Natural killer cell (primary cell): ENCODE results near the gene CDH8. TPM values are rescaled to one million over a fixed set of nuclear protein-coding genes. Genes with fewer than 3 reads are reported as not detected.

Source experiments
- ATAC-seq, 3 donors: fragments of 150-1000 bp in 2 of 3; fragments of 200-7000 bp in 1 of 3; cut with Tn5 transposase; 1 replicate in 1 of 3; 2 replicates in 2 of 3; pipeline ENCODE4 v1.10.0; 2021; ENCODE audit warnings: mild to moderate bottlenecking in 2 of 3, moderate library complexity in 2 of 3
- DNase-seq, 2 donors: peaks; one replicate each; pipeline versions ENCODE4 v3.0.0 to v3.0.0-alpha.2; 2013 to 2021; ENCODE audit warnings: mixed read lengths in 1 of 2
- H3K27ac ChIP-seq: one replicate; pipeline ENCODE4 v1.5.1; 2013; ENCODE audit warnings: mild to moderate bottlenecking, low read length
- H3K27me3 ChIP-seq: one replicate; pipeline ENCODE4 v1.6.1; 2013; ENCODE audit warnings: low read length; ENCODE audit not compliant: control insufficient read depth, insufficient read depth
- H3K36me3 ChIP-seq: one replicate; pipeline ENCODE4 v1.6.1; 2013; ENCODE audit warnings: low read length; ENCODE audit not compliant: control insufficient read depth, insufficient read depth
- H3K4me1 ChIP-seq: one replicate; pipeline ENCODE4 v1.6.1; 2013; ENCODE audit warnings: low read length; ENCODE audit not compliant: control insufficient read depth, insufficient read depth
- H3K4me3 ChIP-seq: one replicate; pipeline ENCODE4 v1.5.1; 2013; ENCODE audit warnings: low read length
- H3K9me3 ChIP-seq: one replicate; pipeline ENCODE4 v1.6.1; 2013; ENCODE audit warnings: low read length; ENCODE audit not compliant: control insufficient read depth, insufficient read depth
- H3K27ac Mint-ChIP-seq, 2 donors: one replicate each; pipeline ENCODE4 v1.8.0; 2022; ENCODE audit warnings: mild to moderate bottlenecking in 2 of 2, mixed read lengths in 2 of 2, moderate library complexity in 1 of 2
- H3K27me3 Mint-ChIP-seq, 2 donors: one replicate each; pipeline ENCODE4 v1.8.0; 2022; ENCODE audit warnings: low read depth in 2 of 2, mixed read lengths in 2 of 2
- H3K36me3 Mint-ChIP-seq: one replicate; pipeline ENCODE4 v1.8.0; 2022; ENCODE audit warnings: mixed read lengths
- H3K4me1 Mint-ChIP-seq, 2 donors: one replicate each; pipeline ENCODE4 v1.8.0; 2022; ENCODE audit warnings: mixed read lengths in 2 of 2
- H3K4me3 Mint-ChIP-seq: one replicate; pipeline ENCODE4 v1.8.0; 2022; ENCODE audit warnings: mild to moderate bottlenecking, moderate library complexity, mixed read lengths
- H3K9me3 Mint-ChIP-seq, 2 donors: one replicate each; pipeline ENCODE4 v1.8.0; 2022; ENCODE audit warnings: mixed read lengths in 2 of 2
- CTCF ChIP-seq: fragments of 200-600 bp; IDR thresholded peaks from one replicate; pipeline ENCODE4 v1.8.0; 2022; ENCODE audit warnings: antibody characterized with exemption
- WGBS: methylation state at CpG from one replicate; pipeline ENCODE4 v1.1.7; 2013; ENCODE audit warnings: missing lambda C conversion rate; ENCODE audit not compliant: insufficient coverage; 5-methylcytosine and 5-hydroxymethylcytosine counted together
- intact Hi-C: fragments of 100-400 bp; cut with micrococcal nuclease; formaldehyde crosslinking; loops from one replicate; pipeline ENCODE4 v1.14.2; 2022
- total RNA-seq, 4 donors: library from RNA; stranded (reverse); fragments of 120-200 nt in 1 of 4; gene quantifications; one replicate each; pipeline versions ENCODE4 v1.2.3 to v1.2.4, GENCODE V29; 2013 to 2022

CDH8 gene
- total RNA-seq, 3 donors from 2014 or later (not counting 1 experiment from before 2014, with no cell fraction given) = not detected

- no peak overlapping the region for H3K27ac ChIP-seq
- 92% methylated on average over 2 of the region's 2 CpGs for WGBS
- Mint-ChIP-seq H3K27me3 (no peaks in the 10 kb centered on the region), H3K36me3 (no peaks in the 10 kb centered on the region), H3K4me1 (no peaks in the 10 kb centered on the region), H3K4me3 (no peak overlapping the region), H3K27ac (no peak overlapping the region), H3K9me3 (peaks cover 9 to 13% of the 10 kb centered on the region in 2 donors)
- intact Hi-C loops = no loop called here
- H3K27me3 ChIP-seq = no peaks in the 10 kb centered on the region
- H3K4me3 ChIP-seq = no peak overlapping the region
- no peak for TF ChIP-seq CTCF
- DNase-seq (no peak), ATAC-seq (no peak)
- H3K36me3 ChIP-seq = no peaks in the 10 kb centered on the region
- H3K9me3 ChIP-seq = no peaks in the 10 kb centered on the region
- no peaks in the 10 kb centered on the region for H3K4me1 ChIP-seq
Observed at GRCh38 chr16:61842666-61843065, 193.6 kb downstream of the CDH8 start.

- TF ChIP-seq CTCF = no peak
- no peak overlapping the region for H3K4me3 Mint-ChIP-seq
- Histone ChIP-seq H3K4me1 (no peaks in the 10 kb centered on the region), H3K27ac (no peak overlapping the region), H3K4me3 (no peak overlapping the region), H3K36me3 (no peaks in the 10 kb centered on the region), H3K27me3 (no peaks in the 10 kb centered on the region), H3K9me3 (no peaks in the 10 kb centered on the region)
- H3K27ac Mint-ChIP-seq = no peak overlapping the region
- no peaks in the 10 kb centered on the region for H3K27me3 Mint-ChIP-seq
- H3K9me3 Mint-ChIP-seq = peaks cover 18 to 20% of the 10 kb centered on the region in 2 donors
- no peaks in the 10 kb centered on the region for H3K36me3 Mint-ChIP-seq
- intact Hi-C loops = no loop called here
- WGBS = 82% methylated on average over 3 of the region's 3 CpGs
- no peaks in the 10 kb centered on the region for H3K4me1 Mint-ChIP-seq
- ATAC-seq (no peak), DNase-seq (no peak)
Observed at GRCh38 chr16:61836804-61837393, 199.3 kb downstream of the CDH8 start.

GRCh38 chr16:61834082-61834481 is 202.2 kb downstream of the CDH8 start:
- H3K4me1 Mint-ChIP-seq = no peaks in the 10 kb centered on the region
- no peaks in the 10 kb centered on the region for H3K27me3 Mint-ChIP-seq
- H3K27ac ChIP-seq = no peak overlapping the region
- H3K36me3 Mint-ChIP-seq = no peaks in the 10 kb centered on the region
- no peaks in the 10 kb centered on the region for H3K4me1 ChIP-seq
- DNase-seq (no peak), ATAC-seq (no peak)
- 25% methylated on average over 1 of the region's 2 CpGs for WGBS
- no peaks in the 10 kb centered on the region for H3K9me3 ChIP-seq
- TF ChIP-seq CTCF = no peak
- intact Hi-C loops = no loop called here
- no peak overlapping the region for H3K4me3 Mint-ChIP-seq
- no peaks in the 10 kb centered on the region for H3K27me3 ChIP-seq
- H3K4me3 ChIP-seq = no peak overlapping the region
- no peak overlapping the region for H3K27ac Mint-ChIP-seq
- H3K36me3 ChIP-seq = no peaks in the 10 kb centered on the region
- H3K9me3 Mint-ChIP-seq = peaks cover 13 to 14% of the 10 kb centered on the region in 2 donors

GRCh38 chr16:61831351-61831917 is 204.8 kb downstream of the CDH8 start:
- DNase-seq = no peak
- no peaks in the 10 kb centered on the region for H3K9me3 ChIP-seq
- no peak overlapping the region for H3K4me3 ChIP-seq
- no peak overlapping the region for H3K27ac ChIP-seq
- peaks cover 10 to 13% of the 10 kb centered on the region in 2 donors for H3K9me3 Mint-ChIP-seq
- H3K27me3 ChIP-seq = no peaks in the 10 kb centered on the region
- TF ChIP-seq CTCF = no peak
- no peak overlapping the region for H3K27ac Mint-ChIP-seq
- H3K4me3 Mint-ChIP-seq = no peak overlapping the region
- 83% methylated on average over 4 of the region's 5 CpGs for WGBS
- no peaks in the 10 kb centered on the region for H3K4me1 ChIP-seq
- H3K36me3 Mint-ChIP-seq = no peaks in the 10 kb centered on the region
- no peaks in the 10 kb centered on the region for H3K27me3 Mint-ChIP-seq
- no peaks in the 10 kb centered on the region for H3K4me1 Mint-ChIP-seq
- ATAC-seq = no peak
- intact Hi-C loops = no loop called here
- H3K36me3 ChIP-seq = no peaks in the 10 kb centered on the region
